ENCODE measurements around the gene MRPL38. TPM values are rescaled to one million over a fixed set of nuclear protein-coding genes. Genes with fewer than 3 reads are reported as not detected.
"Not testable (repeated sequence)": the region's sequence is repeated elsewhere in the genome, so short reads cannot be mapped to it uniquely, and the experiment has no call there.

Gene MRPL38
- total RNA-seq, 3 donors from 2014 or later (not counting 1 experiment from before 2014, with no cell fraction given) = 68.6 to 110 (median 96.7) TPM

DNA sequence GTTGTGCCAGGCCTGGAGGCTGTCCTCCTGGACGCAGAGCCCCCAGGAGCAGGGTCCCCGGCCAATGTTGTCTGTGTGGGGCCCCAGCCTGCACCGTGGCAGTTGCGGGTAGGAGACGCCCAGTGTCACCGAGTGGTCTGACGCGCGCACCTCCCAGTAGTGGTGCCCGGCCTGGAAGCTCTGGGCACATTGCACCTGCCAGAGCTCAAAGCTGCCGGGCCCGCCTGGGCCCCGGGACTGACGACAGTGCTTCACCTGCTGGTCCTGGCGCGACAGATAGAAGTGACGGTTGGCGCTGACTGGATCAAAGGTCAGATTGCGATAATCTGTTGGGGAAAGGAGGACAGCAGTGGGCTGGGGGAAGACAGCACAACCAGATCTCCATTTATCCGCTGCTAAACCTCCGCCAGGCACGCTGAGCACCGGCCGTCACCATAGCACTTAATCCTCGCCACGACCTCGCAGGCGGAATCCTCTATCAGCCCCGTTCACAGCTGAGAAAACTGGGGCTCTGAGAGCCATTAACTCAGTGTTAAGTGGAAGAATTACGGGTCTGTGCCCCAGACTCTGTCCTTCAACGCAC, 13.6 kb downstream of the MRPL38 start:
- Mint-ChIP-seq H3K4me3 (no peak overlapping the region), H3K27me3 (ENCODE audit: low read depth in 2 of 2) (no peaks in the 10 kb centered on the region), H3K9me3 (no peaks in the 10 kb centered on the region), H3K27ac (no peak overlapping the region), H3K36me3 (no peaks in the 10 kb centered on the region), H3K4me1 (peaks cover 23 to 26% of the 10 kb centered on the region in 2 donors)
- DNase-seq = no peak
- Histone ChIP-seq H3K4me1 (ENCODE audit: control insufficient read depth, insufficient read depth, low read length) (peaks cover 16% of the 10 kb centered on the region), H3K9me3 (ENCODE audit: control insufficient read depth, insufficient read depth, low read length) (no peaks in the 10 kb centered on the region), H3K4me3 (ENCODE audit: low read length) (no peak overlapping the region), H3K36me3 (ENCODE audit: control insufficient read depth, insufficient read depth, low read length) (peaks cover 16% of the 10 kb centered on the region), H3K27ac (ENCODE audit: low read length) (no peak overlapping the region), H3K27me3 (ENCODE audit: control insufficient read depth, insufficient read depth, low read length) (no peaks in the 10 kb centered on the region)
- no peak for ATAC-seq
- 98% methylated on average over 31 of the region's 31 CpGs for WGBS (ENCODE audit: insufficient coverage)
- TF ChIP-seq, protein P1, sequence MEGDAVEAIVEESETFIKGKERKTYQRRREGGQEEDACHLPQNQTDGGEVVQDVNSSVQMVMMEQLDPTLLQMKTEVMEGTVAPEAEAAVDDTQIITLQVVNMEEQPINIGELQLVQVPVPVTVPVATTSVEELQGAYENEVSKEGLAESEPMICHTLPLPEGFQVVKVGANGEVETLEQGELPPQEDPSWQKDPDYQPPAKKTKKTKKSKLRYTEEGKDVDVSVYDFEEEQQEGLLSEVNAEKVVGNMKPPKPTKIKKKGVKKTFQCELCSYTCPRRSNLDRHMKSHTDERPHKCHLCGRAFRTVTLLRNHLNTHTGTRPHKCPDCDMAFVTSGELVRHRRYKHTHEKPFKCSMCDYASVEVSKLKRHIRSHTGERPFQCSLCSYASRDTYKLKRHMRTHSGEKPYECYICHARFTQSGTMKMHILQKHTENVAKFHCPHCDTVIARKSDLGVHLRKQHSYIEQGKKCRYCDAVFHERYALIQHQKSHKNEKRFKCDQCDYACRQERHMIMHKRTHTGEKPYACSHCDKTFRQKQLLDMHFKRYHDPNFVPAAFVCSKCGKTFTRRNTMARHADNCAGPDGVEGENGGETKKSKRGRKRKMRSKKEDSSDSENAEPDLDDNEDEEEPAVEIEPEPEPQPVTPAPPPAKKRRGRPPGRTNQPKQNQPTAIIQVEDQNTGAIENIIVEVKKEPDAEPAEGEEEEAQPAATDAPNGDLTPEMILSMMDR (IDR thresholded peaks at IDR 0.05) = no peak
- intact Hi-C loops (cut with micrococcal nuclease) = no loop called here

DNA sequence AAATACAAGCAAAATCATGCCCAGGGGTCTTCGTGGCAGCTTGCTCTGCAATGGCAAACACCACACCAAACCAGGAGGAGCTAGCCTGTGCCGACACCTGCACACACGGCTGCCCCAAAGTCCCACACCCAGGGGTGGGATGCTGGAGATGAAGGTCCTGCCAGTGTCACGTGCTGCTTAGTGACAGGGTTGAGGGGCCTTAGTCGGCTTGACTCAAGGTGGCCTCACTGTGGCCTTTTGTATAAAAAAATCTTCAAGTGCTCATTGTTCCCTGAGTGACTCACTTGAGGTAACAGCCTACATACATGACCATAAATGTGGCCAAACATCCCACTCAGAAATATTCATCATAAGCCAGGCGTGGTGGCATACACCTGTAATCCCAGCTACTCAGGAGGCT, 15.2 kb downstream of the MRPL38 start:
- no peaks in the 10 kb centered on the region for H3K27me3 ChIP-seq (ENCODE audit: control insufficient read depth, insufficient read depth, low read length)
- H3K4me1 ChIP-seq (ENCODE audit: control insufficient read depth, insufficient read depth, low read length) = no peaks in the 10 kb centered on the region
- H3K27me3 Mint-ChIP-seq (ENCODE audit: low read depth in 2 of 2) = no peaks in the 10 kb centered on the region
- 83% methylated on average over 6 of the region's 6 CpGs for WGBS (ENCODE audit: insufficient coverage)
- DNase-seq = no peak
- H3K4me1 Mint-ChIP-seq = peaks cover 9 to 11% of the 10 kb centered on the region in 2 donors
- no peak overlapping the region for H3K4me3 ChIP-seq (ENCODE audit: low read length)
- intact Hi-C loops (cut with micrococcal nuclease) = loop anchor here (10.0 kb wide), 1 partner anchor 55 kb away; the partner anchor contains the start of gene FBF1
- H3K4me3 Mint-ChIP-seq = no peak overlapping the region
- no peaks in the 10 kb centered on the region for H3K9me3 Mint-ChIP-seq
- H3K36me3 Mint-ChIP-seq = no peaks in the 10 kb centered on the region
- TF ChIP-seq, protein P1 (IDR thresholded peaks at IDR 0.05) = no peak
- no peak overlapping the region for H3K27ac Mint-ChIP-seq
- H3K36me3 ChIP-seq (ENCODE audit: control insufficient read depth, insufficient read depth, low read length) = peaks cover 16% of the 10 kb centered on the region
- no peaks in the 10 kb centered on the region for H3K9me3 ChIP-seq (ENCODE audit: control insufficient read depth, insufficient read depth, low read length)
- ATAC-seq = no peak
- H3K27ac ChIP-seq (ENCODE audit: low read length) = no peak overlapping the region

- Mint-ChIP-seq H3K27me3 (ENCODE audit: low read depth in 2 of 2) (no peaks in the 10 kb centered on the region), H3K9me3 (no peaks in the 10 kb centered on the region), H3K36me3 (no peaks in the 10 kb centered on the region), H3K27ac (no peak overlapping the region), H3K4me1 (peaks cover 0 to 1% of the 10 kb centered on the region in 2 donors), H3K4me3 (no peak overlapping the region)
- Histone ChIP-seq H3K27ac (ENCODE audit: low read length) (no peak overlapping the region), H3K27me3 (ENCODE audit: control insufficient read depth, insufficient read depth, low read length) (no peaks in the 10 kb centered on the region), H3K4me1 (ENCODE audit: control insufficient read depth, insufficient read depth, low read length) (no peaks in the 10 kb centered on the region), H3K9me3 (ENCODE audit: control insufficient read depth, insufficient read depth, low read length) (no peaks in the 10 kb centered on the region), H3K4me3 (ENCODE audit: low read length) (no peak overlapping the region), H3K36me3 (ENCODE audit: control insufficient read depth, insufficient read depth, low read length) (peaks cover 16% of the 10 kb centered on the region)
- intact Hi-C loops (cut with micrococcal nuclease) = loop anchor here (10.0 kb wide), 1 partner anchor 56 kb away; the partner anchor contains the start of gene FBF1
- 93% methylated on average over 2 of the region's 6 CpGs for WGBS (ENCODE audit: insufficient coverage)
- DNase-seq = no peak
- ATAC-seq = no peak
- TF ChIP-seq, protein P1 (IDR thresholded peaks at IDR 0.05) = no peak
Measured at GRCh38 chr17:75888484-75888883, 16.2 kb downstream of the MRPL38 start.

- not testable (repeated sequence) for H3K27ac Mint-ChIP-seq; DNase-seq; H3K4me1 Mint-ChIP-seq; H3K36me3 Mint-ChIP-seq; H3K4me3 Mint-ChIP-seq; ATAC-seq; H3K27me3 ChIP-seq (ENCODE audit: control insufficient read depth, insufficient read depth, low read length); H3K27me3 Mint-ChIP-seq (ENCODE audit: low read depth in 2 of 2); H3K9me3 ChIP-seq (ENCODE audit: control insufficient read depth, insufficient read depth, low read length); H3K27ac ChIP-seq (ENCODE audit: low read length); H3K4me3 ChIP-seq (ENCODE audit: low read length); H3K4me1 ChIP-seq (ENCODE audit: control insufficient read depth, insufficient read depth, low read length); H3K9me3 Mint-ChIP-seq; H3K36me3 ChIP-seq (ENCODE audit: control insufficient read depth, insufficient read depth, low read length)
- intact Hi-C loops (cut with micrococcal nuclease) = loop anchor here (10.0 kb wide), 1 partner anchor 59 kb away; the partner anchor contains the start of gene FBF1
- 92% methylated on average over 7 of the region's 9 CpGs for WGBS (ENCODE audit: insufficient coverage)
Measured at GRCh38 chr17:75885860-75886259, 18.8 kb downstream of the MRPL38 start.
